Measurements from ENCODE around the gene SZRD1.
"Not testable (repeated sequence)": the region's sequence is repeated elsewhere in the genome, so short reads cannot be mapped to it uniquely, and the experiment has no call there.

The SZRD1 gene, protein sequence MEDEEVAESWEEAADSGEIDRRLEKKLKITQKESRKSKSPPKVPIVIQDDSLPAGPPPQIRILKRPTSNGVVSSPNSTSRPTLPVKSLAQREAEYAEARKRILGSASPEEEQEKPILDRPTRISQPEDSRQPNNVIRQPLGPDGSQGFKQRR

DNA sequence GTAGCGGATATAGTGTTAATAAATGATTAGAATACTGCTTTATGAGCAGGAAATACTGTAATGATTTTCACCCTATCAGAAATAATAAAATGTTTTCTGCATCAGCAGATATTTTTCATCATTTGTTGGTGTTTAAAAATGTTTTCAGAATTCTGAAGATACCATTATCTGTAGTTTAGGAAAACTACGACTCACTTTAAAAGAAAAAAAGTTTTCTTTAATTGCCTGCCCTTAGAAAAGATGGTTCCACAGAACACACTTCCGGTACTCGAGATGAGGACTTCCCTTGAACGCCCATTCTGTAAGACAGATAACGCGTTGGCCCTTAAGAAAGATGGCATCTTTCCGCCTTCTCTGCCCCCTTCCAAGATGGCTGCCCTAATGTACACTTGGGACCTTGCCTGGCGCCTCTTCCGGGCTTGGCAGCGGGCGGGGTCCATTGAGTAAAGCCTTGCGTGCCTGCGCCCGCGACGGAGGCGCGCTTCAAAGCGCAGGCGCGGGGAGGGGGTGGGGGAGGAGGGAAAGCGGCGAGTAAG is at the start of gene SZRD1:
TSS of gene SZRD1 (plus strand) at position 521 of the 536 bp plus-strand sequence. CDS start 16 bp downstream, outside the sequence.
- DNase-seq, result peak; percentile 95

DNA sequence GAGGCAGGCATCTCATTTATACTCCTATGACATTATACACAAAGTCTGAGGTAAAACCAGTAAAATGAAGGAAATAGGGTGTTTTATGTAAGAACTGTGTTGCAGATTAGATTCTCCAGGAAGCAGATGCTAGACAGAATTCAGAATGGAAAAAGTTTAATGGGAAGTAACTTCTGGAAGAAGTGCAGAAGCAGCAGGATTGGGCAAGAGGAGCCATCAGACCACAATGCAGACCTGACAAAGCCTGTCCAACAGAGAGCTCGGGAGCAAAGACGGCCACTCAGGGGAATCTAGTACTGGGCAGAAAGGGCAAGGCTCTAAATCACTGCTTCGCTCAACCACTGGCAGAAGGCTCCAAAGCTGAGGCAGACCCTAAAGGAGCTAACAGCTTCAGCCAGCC is 48.5 kb upstream of the SZRD1 start:
- no peak for DNase-seq

DNA sequence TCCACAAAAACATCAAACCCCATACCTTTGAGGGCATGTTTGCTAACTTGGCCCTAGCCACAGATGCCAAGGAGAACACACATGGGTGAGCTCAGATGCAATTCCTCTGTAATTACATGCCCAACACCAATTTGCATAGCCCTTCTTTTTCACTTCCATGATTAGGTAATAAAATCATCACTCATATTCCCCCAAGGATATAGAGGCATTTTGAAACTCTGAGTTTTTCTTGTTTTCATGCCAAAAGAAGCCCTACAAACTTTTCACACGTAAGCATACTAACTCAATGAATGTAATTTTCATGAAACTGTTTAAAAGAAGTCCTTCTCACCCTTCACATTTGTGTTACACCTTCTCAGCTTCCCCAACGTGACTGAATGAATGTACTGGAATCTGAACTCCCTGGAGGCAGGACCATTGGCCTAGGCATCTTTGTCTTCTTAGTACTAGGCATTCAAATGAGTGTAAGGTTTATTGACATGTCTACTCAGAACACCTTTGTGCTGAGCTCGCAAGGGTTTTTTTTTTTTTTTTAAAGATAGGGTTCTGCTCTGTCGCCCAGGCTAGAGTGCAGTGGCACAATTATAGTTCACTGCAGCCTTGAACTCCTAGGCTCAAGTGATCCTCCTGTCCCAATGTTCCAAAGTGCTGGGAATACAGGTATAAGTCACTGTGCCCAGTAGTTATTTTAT is 45.7 kb upstream of the SZRD1 start:
- no peak for DNase-seq

DNA sequence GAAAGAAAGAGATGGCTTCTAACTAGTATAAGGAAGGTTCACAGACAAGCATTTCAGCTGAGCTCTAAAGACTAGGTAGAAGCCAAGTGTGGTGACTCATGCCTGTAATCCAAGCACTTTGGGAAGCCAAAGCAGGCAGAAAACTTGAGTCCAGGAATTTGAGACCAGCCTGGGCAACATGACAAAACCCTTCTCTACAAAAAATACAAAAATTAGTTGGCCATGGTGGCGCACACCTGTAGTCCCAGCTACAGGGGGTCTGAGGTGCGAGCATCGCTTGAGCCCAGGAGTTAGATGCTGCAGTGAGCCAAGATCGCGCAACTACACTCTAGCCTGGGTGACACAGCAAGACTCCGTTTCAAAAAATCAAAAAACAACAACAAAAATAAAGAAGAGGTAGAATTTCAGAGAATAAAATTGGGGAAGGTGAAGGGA is 42.6 kb upstream of the SZRD1 start:
- no peak for DNase-seq

DNA sequence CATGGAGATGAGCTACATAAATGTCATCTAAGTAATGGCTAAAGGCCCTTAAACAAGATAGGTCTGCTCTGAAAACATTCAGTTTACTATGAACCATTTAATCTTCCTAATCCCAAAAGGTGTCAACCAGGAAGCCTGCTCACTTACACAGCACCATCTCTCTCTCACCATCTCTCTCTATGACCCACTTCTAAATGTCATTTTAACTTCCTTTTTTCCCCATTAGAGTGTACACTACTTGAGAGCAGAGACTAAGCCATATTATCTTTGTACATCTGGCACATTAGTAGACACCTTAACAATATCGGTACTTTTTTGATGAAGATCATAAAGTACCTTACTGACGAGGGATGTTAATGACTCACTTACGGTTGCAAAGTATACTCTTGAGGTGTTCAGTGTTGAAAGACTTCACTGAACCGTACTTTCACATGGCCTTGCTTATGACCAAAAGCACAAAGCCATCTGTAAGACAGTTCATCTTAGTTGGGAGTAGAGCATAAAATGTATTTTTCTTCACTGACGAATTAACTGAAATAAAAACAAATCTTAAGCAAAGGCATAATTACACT is 40.1 kb upstream of the SZRD1 start:
- DNase-seq, result no peak

DNA sequence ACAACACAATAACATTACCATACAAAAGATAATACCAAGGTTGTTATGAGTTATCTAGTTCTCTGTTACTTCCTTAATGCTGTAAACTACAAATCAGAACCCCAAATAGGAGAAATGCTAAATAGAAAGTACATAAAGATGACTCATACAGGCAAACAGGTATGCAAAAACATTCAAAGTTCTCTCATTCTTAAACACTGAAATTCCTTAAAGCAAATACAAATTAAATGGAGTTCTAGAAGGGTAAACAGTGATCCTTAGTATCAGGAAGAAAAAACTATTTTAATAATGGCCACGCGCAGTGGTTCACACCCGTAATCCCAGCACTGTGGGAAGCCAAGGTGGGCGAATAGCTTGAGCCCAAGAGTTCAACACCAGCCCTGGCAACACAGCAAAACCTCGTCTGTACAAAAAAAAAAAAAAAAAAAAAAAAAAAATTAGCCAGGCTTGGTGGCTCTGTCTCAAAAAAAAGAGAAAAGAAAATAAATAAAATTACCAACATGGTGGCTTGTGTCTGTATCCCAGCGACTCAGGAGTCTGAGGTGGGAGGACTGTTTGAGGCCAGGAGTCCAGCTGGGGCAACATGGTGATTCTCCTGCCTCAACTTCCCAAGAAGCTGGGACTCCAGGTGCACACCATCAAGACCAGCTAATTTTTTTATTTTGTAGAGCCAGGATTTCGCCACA is 32.2 kb upstream of the SZRD1 start:
- no peak for DNase-seq

DNA sequence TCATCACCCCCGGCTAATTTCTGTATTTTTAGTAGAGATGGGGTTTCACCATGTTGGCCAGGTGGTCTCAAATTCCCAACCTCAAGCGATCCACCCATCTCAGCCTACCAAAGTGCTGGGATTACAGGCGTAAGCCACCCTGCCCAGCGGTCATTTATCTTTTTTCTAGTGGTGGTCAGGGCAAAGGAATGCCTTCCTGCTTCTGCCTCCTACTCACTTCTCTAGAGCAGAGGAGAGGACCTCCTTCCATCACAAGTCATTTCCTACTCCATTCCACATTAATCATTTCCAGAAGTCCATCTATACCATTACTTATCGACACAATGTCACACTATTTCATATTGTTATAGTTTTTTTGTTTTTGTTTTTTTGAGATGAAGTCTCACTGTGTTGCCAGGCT is 28.1 kb upstream of the SZRD1 start:
- no peak for DNase-seq

DNA sequence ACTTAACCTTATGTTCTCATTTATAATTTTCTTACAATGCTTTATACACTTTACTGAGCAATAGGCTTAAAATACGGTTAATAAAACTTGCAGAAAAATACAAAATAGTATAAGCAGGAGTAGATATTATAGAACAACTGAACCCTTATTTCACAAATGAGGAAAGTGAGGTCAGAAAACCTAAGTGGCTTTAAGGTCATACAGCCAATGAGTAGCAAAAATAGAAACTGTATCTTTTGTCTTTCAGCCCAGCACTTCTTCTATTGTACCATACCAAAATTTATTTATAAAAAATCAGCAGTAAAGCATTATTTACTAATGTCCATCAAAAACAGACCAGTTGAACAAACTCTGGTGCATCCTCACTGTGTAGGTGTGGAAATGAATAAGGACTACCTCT is 26.4 kb upstream of the SZRD1 start:
- DNase-seq, result no peak

DNA sequence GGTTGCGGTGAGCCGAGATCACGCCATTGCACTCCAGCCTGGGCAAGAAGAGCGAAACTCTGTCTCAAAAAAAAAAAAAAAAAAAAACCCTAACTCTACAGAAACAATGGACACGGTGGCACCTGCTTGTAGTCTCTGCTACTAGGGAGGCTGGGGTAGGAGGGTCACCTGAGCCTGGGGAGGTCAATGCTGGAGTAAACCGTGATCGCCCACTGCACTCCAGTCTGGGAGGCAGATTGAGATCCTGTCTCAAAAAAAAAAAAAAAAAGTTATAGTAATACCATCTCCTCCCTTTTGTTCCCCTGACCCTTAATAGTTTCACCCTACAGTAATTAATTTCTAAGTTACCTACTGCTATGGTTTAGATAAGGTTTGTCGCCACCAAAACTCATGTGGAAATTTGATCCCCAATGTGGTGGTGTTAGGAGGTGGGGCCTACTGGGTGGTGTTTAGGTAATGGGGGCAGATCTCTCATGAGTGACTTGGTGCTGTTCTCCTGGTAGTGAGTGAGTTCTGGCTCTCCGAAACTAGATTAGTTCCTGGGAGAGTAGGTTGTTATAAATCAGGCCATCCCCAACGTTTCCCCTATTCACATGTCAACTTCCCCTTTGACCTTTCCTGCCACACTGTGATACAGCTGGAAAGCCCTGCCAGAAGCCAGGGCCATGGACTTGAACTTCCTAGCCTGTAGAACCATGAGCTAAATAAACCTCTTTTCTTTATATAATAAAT is 24.5 kb upstream of the SZRD1 start:
- DNase-seq, result no peak

DNA sequence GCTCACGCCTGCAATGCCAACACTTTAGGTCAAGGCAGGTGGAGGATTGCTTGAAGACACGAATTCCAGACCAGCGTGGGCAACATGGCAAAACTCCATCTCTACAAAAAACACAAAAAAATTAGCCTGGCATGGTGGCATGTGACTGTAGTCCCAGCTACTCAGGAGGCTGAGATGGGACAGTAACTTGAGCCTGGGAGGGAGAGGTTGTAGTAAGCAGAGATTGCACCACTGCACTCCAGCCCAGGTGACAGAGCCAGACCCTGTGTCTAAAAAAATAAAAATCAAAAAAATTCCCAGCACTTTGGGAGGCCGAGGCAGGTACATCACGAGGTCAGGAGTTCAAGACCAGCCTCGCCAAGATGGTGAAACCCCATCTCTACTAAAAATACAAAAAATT is 23.8 kb upstream of the SZRD1 start:
- not testable (repeated sequence) for DNase-seq

DNA sequence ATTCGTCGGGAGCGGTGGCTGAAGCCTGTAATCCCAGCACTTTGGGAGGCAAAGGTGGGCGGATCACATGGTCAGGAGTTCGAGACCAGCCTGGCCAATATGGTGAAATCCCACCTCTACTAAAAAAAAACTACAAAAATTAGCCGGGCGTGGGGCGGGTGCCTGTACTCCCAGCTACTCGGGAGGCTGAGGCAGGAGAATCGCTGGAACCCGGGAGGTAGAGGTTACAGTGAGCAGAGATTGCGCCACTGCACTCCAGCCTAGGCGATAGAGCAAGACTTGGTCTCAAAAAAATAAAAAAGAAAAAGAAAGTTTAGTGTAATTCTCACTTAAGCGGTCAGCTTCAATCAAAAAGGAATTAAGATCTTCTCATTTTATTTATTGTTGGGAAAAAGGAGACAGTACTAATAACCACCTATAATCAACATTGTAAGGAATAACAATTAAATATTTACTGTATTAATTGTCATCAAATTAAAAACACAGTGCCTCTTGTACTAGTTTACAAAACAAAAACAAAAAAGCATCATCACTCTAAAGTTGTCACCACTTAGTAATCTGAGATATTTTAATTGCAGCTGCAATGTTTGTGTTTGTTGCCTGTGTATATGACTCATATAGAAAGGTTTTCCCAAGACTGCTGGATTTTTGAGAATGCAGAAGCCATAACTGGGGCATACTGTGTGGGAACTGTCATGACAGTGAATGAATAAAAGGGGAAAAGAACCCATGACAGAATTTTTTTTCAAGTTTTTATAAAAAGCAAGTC is 18.4 kb upstream of the SZRD1 start:
- DNase-seq, result no peak

DNA sequence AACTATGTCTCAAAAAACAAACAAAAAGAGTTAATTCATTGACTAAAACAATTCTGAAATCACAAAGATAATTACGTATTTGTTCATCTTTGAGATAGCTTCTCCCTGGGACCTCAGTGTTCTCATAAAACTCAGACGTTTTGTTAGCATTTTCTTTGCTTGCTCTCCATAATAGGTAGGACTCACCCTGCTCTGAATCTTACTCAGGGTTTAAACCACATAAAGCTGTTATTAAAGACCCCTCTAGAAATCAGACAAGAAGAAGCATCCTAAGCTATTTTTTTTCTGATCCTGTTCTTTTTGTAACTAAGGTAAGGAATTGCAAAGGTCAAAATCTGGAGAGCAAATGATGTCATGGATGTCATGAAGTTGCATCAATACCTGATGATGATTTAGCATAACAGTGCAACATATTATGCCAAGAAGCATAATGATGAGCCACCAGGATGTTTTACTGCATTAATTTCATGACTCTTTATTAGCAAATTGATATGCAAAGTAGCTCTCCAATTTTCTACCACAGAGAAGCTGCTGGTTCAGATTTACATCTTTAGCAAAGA is 17.1 kb upstream of the SZRD1 start:
- DNase-seq, result no peak

DNA sequence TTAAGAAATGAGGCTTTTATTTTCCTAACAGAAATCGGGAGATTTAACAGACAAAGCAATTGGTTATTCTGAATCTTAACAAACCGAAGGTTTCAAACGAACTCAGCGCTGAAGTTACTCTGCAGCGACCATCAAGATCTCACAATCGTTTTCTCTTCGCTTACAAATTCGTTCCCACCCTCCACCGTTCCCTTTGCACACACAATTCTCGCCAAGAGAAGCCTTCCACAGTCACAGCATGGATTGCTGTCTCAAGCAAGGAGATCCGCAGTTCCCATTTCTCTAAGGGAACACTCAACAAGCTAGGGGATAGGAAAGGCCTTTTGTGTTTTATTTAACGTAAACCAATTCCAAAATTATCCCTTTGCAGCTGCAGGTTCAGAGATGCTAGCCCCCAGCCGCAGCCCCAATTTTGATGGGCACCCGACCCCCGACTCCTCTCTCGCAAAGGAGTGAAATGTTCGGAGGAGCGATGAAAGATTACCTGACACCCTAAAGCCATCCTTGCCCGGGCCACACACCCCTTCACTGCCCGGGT is 15.5 kb upstream of the SZRD1 start:
- no peak for DNase-seq

DNA sequence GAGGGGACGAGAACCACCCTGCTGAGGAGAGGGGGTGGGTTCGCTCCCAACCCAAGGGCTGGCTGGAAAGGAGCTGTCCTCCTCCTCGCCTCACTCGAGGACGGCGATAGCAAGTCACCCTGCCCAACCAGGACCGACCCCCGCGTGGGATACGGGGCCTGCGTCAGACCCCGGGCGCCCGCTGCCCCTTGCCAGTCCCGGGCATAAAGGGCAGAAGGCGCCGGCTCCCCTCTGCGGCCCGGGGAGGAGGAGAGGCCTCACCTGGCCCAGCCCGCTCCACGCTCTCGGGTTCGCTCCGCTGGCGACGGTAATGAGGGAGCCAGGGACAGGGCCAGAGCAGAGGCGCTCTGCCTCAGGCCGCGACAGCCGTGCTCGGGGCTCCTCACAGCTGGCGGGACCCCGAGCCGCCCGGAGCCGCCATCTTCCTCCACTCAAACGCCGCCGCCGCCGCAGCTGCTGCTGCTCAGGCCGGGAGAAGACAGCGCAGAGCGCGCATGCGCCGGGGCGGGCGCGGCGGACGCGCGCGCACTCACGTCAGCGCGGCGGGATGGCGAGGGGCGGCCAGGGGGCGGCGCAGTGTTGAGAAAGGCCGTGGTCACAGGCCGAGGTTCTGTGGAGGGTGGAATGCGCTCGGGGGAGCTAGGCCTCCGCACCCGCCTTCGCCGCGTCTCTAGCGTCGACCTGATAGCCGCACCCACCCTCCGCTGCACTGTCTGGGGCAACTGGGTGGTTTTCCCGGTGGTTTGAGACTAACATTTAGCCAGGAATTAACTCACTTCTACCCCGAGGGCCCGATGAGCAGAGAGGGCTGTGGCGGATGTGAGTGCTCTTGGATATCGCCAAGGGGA is 14.8 kb upstream of the SZRD1 start, which contains the start of gene FBXO42:
TSS of gene FBXO42 (minus strand) at position 487 of the 848 bp plus-strand sequence. CDS start 37,062 bp downstream, outside the sequence.
- DNase-seq, result peak; percentile 92

DNA sequence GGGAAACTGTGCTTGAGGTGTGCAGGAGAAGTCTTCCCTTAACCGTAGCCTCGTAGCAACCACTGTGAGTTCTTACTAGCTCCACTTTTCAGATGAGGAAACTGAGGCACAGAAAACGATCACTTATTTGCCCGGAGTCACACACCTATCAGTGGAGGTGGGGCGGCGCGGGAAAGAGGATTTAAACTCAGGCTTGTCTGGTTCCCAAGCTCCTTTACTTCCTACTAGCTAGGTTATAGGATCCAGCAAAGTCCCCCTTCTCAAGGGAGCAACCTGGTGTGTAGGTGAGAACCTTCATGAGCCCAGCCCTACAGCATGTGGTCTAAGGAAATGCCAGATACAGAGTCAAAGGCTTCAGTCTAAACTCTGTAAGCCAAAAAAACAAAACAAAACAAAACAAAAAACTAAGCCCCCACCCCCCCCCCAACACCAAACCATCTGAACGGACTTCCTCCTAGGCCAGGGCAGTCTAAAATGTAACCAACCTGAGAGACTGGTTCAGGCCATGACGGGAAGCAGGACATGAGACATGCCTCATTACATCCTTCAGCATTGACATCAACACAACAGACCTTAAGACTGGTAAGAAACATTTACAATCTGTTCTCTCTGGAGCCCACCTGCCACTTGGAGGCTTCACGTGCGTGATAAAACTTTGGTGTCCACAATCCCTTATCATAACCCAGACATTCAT is 14.1 kb upstream of the SZRD1 start:
- DNase-seq, result no peak

DNA sequence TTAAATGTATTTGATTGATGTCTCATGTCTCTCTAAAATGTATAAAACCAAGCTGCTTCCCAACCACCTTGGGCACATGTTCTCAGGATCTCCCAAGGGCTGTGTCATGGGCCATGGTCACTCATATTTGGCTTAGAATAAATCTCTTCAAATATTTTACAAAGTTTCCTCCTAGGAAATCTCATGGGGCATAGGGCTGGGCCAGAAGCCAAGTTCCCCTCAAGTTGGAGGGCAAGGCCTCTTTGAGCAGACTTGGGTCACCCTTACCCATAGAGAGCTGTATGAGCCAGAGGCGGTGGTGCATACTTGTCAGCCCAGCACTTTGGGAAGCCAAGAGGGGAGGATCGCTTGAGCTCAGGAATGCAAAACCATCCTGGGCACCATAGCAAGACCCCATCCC is 12.4 kb upstream of the SZRD1 start:
- no peak for DNase-seq

DNA sequence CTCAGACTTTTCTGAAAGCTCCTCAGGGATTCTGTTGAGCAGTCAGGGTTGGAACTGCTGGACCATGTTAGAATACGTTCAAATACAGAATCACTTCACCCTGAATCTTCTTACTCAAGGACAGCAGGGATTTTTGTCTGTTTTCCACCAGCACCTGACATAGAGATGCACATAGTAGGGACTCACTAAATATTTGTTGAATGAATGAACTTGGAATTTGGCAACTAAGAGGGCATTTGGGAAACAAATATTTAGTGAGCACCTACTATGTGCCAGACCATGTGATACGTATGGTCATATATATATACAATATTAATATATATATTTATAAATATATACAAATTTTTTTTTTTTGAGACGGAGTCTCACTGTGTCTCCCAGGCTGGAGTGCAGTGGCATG is 10.2 kb upstream of the SZRD1 start:
- no peak for DNase-seq

DNA sequence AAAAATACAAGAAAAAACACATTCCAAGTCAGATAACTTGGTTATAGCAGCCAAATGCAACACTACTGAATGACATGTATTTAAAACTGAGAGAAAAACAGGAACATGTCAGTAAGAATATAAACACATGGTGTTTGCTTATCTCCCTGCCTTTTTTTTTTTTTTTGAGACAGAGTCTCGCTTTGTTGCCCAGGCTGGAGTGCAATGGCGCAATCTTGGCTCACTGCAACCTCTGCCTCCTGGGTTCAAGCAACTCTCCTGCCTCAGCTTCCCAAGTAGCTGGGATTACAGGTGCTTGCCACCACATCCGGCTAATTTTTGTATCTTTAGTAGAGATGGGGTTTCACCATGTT is 1.9 kb upstream of the SZRD1 start:
- DNase-seq, result not testable (repeated sequence)

DNA sequence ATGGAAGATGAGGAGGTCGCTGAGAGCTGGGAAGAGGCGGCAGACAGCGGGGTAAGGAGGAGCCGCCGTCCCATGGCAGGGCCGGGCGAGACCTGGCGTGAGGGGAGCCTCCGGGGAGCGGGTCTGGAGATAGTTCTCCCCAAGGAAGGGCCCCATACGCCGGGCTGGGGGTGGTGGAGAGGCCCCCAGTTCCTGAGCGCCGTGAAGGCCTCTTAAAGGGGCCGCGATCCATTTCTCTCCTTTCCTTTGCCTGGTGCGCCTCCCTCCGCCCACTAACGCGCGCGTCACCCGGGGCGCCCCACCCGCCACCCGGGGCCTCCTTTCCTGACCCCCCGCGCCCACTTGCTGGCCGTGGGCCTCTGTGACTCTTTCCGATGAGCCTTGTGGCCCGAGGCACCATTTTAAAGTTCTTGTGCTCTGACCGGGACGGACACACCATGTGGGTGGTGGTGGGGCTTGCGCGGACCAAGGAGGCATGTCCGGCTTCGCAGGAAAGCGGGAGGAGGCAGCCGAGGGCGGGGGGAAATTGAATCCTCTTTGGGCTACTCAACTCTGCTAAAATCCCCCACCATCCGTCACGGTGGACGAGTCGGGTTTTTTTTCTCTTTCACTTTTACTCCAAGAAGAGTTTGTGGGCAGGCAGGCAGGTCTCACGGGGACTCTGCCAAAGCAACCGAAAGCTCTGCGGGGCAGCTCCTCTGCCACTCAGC is 371 bp downstream of the SZRD1 start:
- DNase-seq, result peak; percentile 89
